Large intestine (tissue), 3 donors: ENCODE results near the gene GP9. TPM values are rescaled to one million over a fixed set of nuclear protein-coding genes. Genes with fewer than 3 reads are reported as not detected.

Source experiments
- DNase-seq, 2 donors: peaks; one replicate each; pipeline versions ENCODE4 v3.0.0 to v3.0.0-alpha.2; 2013
- H3K27ac ChIP-seq: one replicate; pipeline ENCODE4 v1.5.1; 2013; ENCODE audit warnings: low read length
- H3K27me3 ChIP-seq: 2 replicates; pipeline ENCODE4 v1.6.1; 2013; ENCODE audit warnings: low read length; ENCODE audit not compliant: control insufficient read depth, insufficient read depth
- H3K36me3 ChIP-seq: 2 replicates; pipeline ENCODE4 v1.6.1; 2013; ENCODE audit warnings: low read length; ENCODE audit not compliant: control insufficient read depth, insufficient read depth
- H3K4me1 ChIP-seq: one replicate; pipeline ENCODE4 v1.6.1; 2013; ENCODE audit warnings: low read length; ENCODE audit not compliant: control insufficient read depth, insufficient read depth
- H3K4me3 ChIP-seq: one replicate; pipeline ENCODE4 v1.5.1; 2013; ENCODE audit warnings: low read length
- H3K9me3 ChIP-seq: one replicate; pipeline ENCODE4 v1.6.1; 2013; ENCODE audit warnings: mild to moderate bottlenecking, low read depth, low read length, moderate library complexity; ENCODE audit not compliant: control insufficient read depth
- WGBS: methylation state at CpG from one replicate; pipeline ENCODE4 v1.1.5; 2013; ENCODE audit warnings: low lambda C conversion rate; ENCODE audit not compliant: insufficient coverage; 5-methylcytosine and 5-hydroxymethylcytosine counted together
- polyA plus RNA-seq: library from polyadenylated mRNA; unstranded; fragments of 120-200 nt; gene quantifications from one replicate; pipeline ENCODE4 v1.2.1, GENCODE V29; 2013

GP9 gene
- polyA plus RNA-seq, 1 donor, result 0.18 TPM

- WGBS, result no CpG with 5 or more reads among the region's 13 CpGs
- H3K27ac ChIP-seq, result no peak overlapping the region
- H3K27me3 ChIP-seq, result peaks cover 21% of the 10 kb centered on the region
- no peaks in the 10 kb centered on the region for H3K36me3 ChIP-seq
- H3K4me3 ChIP-seq, result no peak overlapping the region
- DNase-seq, result no peak
- H3K9me3 ChIP-seq, result no peaks in the 10 kb centered on the region
- peaks cover 7% of the 10 kb centered on the region for H3K4me1 ChIP-seq
Observed at GRCh38 chr3:129028866-129029265, 31.7 kb upstream of the GP9 start.

- no CpG with 5 or more reads among the region's 4 CpGs for WGBS
- Histone ChIP-seq H3K27ac (no peak overlapping the region), H3K36me3 (no peaks in the 10 kb centered on the region), H3K4me3 (no peak overlapping the region), H3K27me3 (peaks cover 13% of the 10 kb centered on the region), H3K9me3 (no peaks in the 10 kb centered on the region), H3K4me1 (peaks cover 7% of the 10 kb centered on the region)
- DNase-seq, result no peak
Observed at GRCh38 chr3:129030611-129031010, 30.0 kb upstream of the GP9 start.

GRCh38 chr3:129031476-129032215, 28.9 kb upstream of the GP9 start:
- Histone ChIP-seq H3K27ac (no peak overlapping the region), H3K9me3 (no peaks in the 10 kb centered on the region), H3K4me3 (no peak overlapping the region), H3K27me3 (peaks cover 4% of the 10 kb centered on the region), H3K4me1 (peaks cover 6% of the 10 kb centered on the region), H3K36me3 (no peaks in the 10 kb centered on the region)
- no CpG with 5 or more reads among the region's 10 CpGs for WGBS
- no peak for DNase-seq

GRCh38 chr3:129032716-129033115, 27.9 kb upstream of the GP9 start:
- no CpG with 5 or more reads among the region's 14 CpGs for WGBS
- no peak for DNase-seq

GRCh38 chr3:129033151-129033550, 27.4 kb upstream of the GP9 start:
- peaks cover 2% of the 10 kb centered on the region for H3K27me3 ChIP-seq
- 75% methylated on average over 2 of the region's 7 CpGs for WGBS
- H3K4me3 ChIP-seq, result no peak overlapping the region
- no peaks in the 10 kb centered on the region for H3K36me3 ChIP-seq
- no peak for DNase-seq
- no peaks in the 10 kb centered on the region for H3K4me1 ChIP-seq
- no peak overlapping the region for H3K27ac ChIP-seq
- H3K9me3 ChIP-seq, result no peaks in the 10 kb centered on the region

More at GRCh38 chr3:129032716-129033115, 27.9 kb upstream of the GP9 start:
- Histone ChIP-seq H3K4me1 (no peaks in the 10 kb centered on the region), H3K27me3 (peaks cover 2% of the 10 kb centered on the region), H3K36me3 (no peaks in the 10 kb centered on the region), H3K9me3 (no peaks in the 10 kb centered on the region), H3K4me3 (no peak overlapping the region), H3K27ac (no peak overlapping the region)

GRCh38 chr3:129033633-129034321, 26.8 kb upstream of the GP9 start:
- H3K27ac ChIP-seq, result no peak overlapping the region
- no peaks in the 10 kb centered on the region for H3K9me3 ChIP-seq
- H3K27me3 ChIP-seq, result peaks cover 7% of the 10 kb centered on the region
- no CpG with 5 or more reads among the region's 12 CpGs for WGBS
- no peak overlapping the region for H3K4me3 ChIP-seq
- no peaks in the 10 kb centered on the region for H3K4me1 ChIP-seq
- H3K36me3 ChIP-seq, result no peaks in the 10 kb centered on the region
- no peak for DNase-seq

- no peaks in the 10 kb centered on the region for H3K4me1 ChIP-seq
- no CpG with 5 or more reads among the region's 6 CpGs for WGBS
- DNase-seq, result no peak
- H3K27me3 ChIP-seq, result peaks cover 9% of the 10 kb centered on the region
- H3K27ac ChIP-seq, result no peak overlapping the region
- H3K9me3 ChIP-seq, result no peaks in the 10 kb centered on the region
- no peak overlapping the region for H3K4me3 ChIP-seq
- no peaks in the 10 kb centered on the region for H3K36me3 ChIP-seq
Observed at GRCh38 chr3:129034642-129035041, 25.9 kb upstream of the GP9 start.

GRCh38 chr3:129035360-129036221, 25.0 kb upstream of the GP9 start:
- H3K27me3 ChIP-seq, result peaks cover 9% of the 10 kb centered on the region
- no peak overlapping the region for H3K4me3 ChIP-seq
- no CpG with 5 or more reads among the region's 11 CpGs for WGBS
- no peaks in the 10 kb centered on the region for H3K9me3 ChIP-seq
- H3K27ac ChIP-seq, result no peak overlapping the region
- no peak for DNase-seq
- no peaks in the 10 kb centered on the region for H3K36me3 ChIP-seq
- no peaks in the 10 kb centered on the region for H3K4me1 ChIP-seq

- H3K36me3 ChIP-seq, result no peaks in the 10 kb centered on the region
- no CpG with 5 or more reads among the region's 10 CpGs for WGBS
- H3K4me1 ChIP-seq, result no peaks in the 10 kb centered on the region
- H3K4me3 ChIP-seq, result no peak overlapping the region
- no peaks in the 10 kb centered on the region for H3K9me3 ChIP-seq
- no peak overlapping the region for H3K27ac ChIP-seq
- no peak for DNase-seq
- peaks cover 9% of the 10 kb centered on the region for H3K27me3 ChIP-seq
Observed at GRCh38 chr3:129036222-129037092, 24.1 kb upstream of the GP9 start.

- Histone ChIP-seq H3K4me3 (no peak overlapping the region), H3K27me3 (peaks cover 11% of the 10 kb centered on the region), H3K36me3 (no peaks in the 10 kb centered on the region), H3K4me1 (no peaks in the 10 kb centered on the region), H3K27ac (no peak overlapping the region), H3K9me3 (no peaks in the 10 kb centered on the region)
- DNase-seq, result no peak
- no CpG with 5 or more reads among the region's 2 CpGs for WGBS
Observed at GRCh38 chr3:129037093-129037419, 23.5 kb upstream of the GP9 start.
